ENCODE results near the gene SPATA25. TPM values are rescaled to one million over a fixed set of nuclear protein-coding genes. Genes with fewer than 3 reads are reported as not detected.

SPATA25 gene, protein sequence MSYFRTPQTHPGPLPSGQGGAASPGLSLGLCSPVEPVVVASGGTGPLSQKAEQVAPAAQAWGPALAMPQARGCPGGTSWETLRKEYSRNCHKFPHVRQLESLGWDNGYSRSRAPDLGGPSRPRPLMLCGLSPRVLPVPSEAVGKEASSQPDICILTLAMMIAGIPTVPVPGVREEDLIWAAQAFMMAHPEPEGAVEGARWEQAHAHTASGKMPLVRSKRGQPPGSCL
- 1.6 and 3.3 TPM in 2 replicates for total RNA-seq

DNA sequence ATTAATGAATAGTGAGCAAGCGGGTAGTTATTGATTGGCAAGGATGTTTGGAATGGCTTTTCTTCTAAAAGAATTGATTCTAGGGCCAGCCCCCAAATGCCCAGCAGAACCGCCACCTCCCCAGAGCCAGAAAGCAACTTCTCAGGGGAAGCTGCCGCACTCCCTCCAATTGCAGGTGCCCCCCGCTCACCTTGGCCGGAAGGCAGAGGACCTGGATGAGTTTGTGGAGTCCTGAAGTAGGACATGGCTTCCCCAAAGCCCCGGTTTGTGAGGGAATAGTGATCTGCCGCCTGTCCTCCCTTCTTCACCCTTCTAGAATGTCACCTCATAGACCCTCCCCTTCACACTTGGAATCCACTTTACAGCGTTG is at the start of gene SPATA25:
SPATA25 (minus strand) TSS at position 277 of the 370 bp plus-strand sequence; CDS start at position 245, 32 bp downstream.

DNA sequence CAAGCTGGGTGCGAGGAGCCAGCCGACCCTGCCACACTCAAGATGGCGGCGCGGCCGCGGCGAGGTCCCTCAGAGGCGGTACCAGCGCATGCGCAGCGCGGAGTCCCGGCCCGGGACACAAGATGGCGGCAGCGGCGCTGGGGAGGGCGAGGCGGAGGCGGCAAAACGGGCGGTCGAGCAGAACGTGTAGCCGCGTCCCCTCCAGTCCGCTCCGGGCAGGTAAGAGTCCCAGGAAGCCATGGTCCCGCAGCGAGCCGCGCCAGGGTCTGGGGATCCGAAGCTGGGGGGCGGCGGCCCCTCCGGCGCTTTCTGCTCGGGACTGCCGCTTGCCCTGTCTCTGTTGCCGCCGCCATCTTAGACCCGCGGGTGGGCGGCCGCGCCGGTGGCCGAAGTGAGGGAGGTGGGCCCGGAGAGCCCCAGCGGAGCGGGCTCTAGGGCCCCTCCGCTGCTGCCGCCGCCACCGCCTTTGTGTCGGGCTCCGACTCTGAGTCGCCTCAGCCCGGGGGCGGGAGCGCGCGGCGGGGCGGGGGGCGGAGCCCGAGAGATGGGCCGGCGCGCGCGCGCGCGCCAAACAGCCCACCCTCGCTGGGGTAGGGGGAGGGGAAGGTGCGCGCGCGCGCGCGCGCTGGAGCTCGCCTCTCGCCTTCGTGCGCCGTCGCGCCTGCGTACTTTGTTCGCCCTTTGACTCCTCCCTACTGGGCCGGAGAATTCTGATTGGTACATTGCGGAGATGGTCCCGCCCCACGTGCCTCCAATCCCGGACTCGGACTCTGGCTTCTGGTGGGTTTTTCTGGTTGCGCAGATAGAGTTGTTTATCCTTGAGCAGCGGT is 47.4 kb upstream of the SPATA25 start, which contains the start of gene PCIF1:
PCIF1 (plus strand) TSS at position 98 of the 830 bp plus-strand sequence. CDS start 4,317 bp downstream, outside the sequence.

DNA sequence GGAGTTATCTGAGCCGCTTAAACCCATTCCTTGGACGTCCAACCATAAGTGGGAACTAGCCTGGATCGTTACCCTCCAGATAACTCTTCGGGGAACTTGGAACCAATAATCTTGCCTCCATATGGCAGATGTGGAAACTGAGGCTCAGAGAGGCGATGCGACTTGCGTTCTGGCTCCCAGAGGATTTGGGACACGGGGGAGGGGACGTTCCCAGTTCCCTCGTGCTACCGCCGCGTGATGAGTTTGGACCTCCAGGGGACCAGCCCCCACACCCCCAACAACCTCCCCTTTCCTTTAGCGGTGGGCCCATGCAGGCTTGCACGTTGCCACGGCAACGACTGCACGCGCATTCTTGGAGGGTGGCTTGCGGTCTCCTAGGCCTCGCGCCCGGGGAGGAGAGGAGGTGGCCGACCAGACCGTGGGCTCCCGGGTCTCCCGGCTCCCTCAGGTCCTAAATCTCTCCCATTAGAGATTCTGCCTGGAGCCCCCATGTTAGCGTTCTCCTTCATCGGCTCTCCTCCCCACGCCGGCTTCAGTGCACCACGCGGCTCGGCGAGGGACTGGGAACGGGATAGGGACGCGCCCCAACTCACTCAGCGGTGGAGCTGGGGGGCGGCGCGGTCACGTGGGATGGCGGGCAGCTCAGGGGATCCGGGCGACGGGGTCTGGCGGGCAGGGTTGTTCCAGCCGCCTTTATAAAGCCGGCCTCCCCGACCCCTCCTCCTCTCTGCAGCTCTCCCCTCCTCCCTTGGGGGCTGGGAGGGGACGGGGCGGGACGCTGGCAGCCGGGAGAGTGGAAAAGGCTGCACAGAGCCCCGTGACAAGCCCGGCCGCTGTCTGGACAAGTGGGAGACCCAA is 24.3 kb upstream of the SPATA25 start, which contains the start of gene PLTP:
PLTP (minus strand) TSS at position 670 of the 858 bp plus-strand sequence. CDS start 703 bp downstream, outside the sequence.

DNA sequence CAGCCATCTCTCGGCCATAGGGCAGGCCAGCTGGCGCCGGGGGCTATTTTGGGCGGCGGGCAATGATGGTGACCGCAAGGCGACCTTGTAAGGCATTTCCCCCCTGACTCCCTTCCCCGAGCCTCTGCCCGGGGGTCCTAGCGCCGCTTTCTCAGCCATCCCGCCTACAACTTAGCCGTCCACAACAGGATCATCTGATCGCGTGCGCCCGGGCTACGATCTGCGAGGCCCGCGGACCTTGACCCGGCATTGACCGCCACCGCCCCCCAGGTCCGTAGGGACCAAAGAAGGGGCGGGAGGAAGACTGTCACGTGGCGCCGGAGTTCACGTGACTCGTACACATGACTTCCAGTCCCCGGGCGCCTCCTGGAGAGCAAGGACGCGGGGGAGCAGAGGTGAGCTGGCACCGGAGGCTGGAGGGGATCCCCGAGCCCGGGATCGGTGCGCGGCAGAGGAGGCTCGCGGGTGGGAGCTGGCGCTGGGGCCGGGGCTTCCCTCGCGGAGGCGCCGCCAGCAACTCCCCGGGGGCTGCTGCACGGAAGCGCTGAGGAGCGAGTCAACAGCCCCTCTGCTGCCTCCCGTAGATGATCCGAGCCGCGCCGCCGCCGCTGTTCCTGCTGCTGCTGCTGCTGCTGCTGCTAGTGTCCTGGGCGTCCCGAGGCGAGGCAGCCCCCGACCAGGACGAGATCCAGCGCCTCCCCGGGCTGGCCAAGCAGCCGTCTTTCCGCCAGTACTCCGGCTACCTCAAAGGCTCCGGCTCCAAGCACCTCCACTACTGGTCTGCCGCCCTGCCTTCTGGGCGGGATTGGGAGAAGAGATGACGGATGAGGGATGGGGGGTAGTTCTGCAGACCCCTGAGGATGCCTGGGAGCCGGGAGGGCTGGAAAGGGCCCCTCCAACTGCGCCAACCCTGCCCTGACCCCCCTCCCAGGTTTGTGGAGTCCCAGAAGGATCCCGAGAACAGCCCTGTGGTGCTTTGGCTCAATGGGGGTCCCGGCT is 3.9 kb upstream of the SPATA25 start, which contains the start of the genes CTSA and NEURL2:
CTSA (plus strand) TSS at position 351 of the 999 bp plus-strand sequence; CDS start at position 585, 234 bp downstream.
NEURL2 (minus strand) TSS at position 224 of the 999 bp plus-strand sequence; CDS start at position 7, 217 bp downstream.

DNA sequence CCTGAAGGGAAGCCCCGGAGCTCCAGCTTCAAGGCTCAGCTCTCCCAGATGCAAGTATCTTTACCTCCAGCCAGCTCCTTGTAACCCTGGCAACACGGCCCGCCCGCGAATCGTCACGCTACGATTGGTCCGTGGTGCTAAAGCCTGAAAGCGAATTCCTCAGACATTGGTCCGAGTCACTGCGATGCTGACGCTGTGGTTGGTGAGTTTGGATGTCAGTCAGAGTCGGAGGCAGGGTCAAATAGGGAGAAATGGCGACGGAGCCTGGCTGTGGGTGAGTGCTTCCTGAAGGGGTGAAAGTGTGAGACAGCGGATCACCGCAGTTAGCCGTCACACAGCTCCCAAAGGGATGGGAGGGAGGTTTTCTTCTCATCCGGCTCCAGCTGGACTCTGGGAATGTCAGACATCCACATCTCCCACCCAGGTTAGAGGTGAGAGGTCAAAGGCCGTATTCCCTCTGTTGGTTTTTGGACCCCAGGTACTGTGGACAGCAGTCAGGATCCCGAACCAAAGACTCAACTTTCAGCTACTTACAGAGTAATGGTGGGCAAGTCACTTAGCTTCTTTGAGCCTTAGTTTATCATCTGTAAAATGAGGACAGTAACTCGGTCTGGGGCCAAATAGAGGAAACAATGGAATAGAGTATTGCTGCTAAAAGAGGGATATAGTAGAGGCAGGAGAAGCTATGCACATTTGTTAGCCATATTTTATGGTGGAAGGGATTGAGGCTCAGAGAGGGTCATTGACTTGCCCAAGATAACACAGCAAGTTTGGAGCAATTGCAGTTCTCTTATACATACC is 6.2 kb downstream of the SPATA25 start, which contains the start of gene ZSWIM1:
ZSWIM1 (plus strand) TSS at position 240 of the 801 bp plus-strand sequence. CDS start 1,366 bp downstream, outside the sequence.

DNA sequence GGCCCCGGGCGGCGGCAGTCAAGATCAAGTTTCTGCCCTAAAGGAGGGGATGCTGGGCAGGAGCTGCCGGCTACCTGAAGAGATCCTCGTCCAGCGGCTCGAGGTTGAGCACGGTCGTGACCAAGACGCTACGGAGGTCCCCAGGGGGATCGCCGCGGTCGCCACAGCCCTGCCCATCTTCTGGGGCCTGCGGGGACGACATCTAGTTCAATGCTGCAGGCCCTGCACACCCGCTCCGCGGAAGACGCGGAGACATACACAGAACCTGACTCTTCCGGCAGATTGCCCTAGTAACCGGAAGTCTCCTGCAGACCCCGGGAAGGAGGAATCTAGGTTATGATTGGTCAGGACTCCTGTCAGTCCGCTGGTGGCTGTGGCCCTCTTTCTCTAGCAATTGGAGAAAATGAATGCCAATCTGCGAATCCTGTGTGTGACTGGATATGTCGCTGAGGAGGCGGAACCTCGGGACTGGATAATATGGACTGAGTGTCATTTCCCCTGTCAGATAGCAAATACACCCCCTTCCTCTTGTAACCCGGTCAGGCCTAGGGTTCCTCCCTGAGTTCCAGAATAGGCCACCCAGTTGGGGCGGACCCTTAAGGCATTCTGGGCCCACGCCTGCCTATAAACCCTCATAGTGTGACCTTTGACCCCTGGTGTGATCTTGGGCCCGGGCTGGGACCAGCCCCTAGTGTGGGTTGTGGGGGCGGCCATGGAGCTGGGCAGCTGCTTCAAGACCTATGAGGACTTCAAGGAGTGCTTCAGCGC is 30.1 kb downstream of the SPATA25 start, which contains the start of the genes ACOT8 and ZSWIM3:
ACOT8 (minus strand) TSS at position 279 of the 768 bp plus-strand sequence; CDS start at position 202, 77 bp downstream.
ZSWIM3 (plus strand) TSS at position 501 of the 768 bp plus-strand sequence; CDS start at position 713, 212 bp downstream.

Other genes with a start within 250 kb of the SPATA25 start
- gene WFDC11, start 217.4 kb downstream of the SPATA25 start, total RNA-seq = not detected in 2 replicates
- not detected in 2 replicates for gene WFDC13, start 185.6 kb downstream of the SPATA25 start, total RNA-seq
- gene WFDC10B, start 182.6 kb downstream of the SPATA25 start, total RNA-seq = not detected in 2 replicates
- gene SPINT4, start 165.3 kb downstream of the SPATA25 start, total RNA-seq = not detected in 2 replicates
- gene WFDC3, start 95.7 kb downstream of the SPATA25 start, total RNA-seq = 0.66 TPM in 1 of 2 replicates, not detected in the other
- 14.3 and 18.4 TPM in 2 replicates for gene DNTTIP1, start 95.7 kb downstream of the SPATA25 start, total RNA-seq
- 1.8 and 71.3 TPM in 2 replicates for gene UBE2C, start 75.0 kb downstream of the SPATA25 start, total RNA-seq
- 0.66 TPM in 1 of 2 replicates, not detected in the other for gene TNNC2, start 60.3 kb downstream of the SPATA25 start, total RNA-seq
- 51.2 and 79.3 TPM in 2 replicates for gene SNX21, start 53.8 kb downstream of the SPATA25 start, total RNA-seq
- 34.9 and 44.6 TPM in 2 replicates for gene ACOT8, start 30.2 kb downstream of the SPATA25 start, total RNA-seq
- 3.9 and 5.2 TPM in 2 replicates for gene ZSWIM3, start 30.0 kb downstream of the SPATA25 start, total RNA-seq
- 8.1 and 14.0 TPM in 2 replicates for gene ZSWIM1, start 6.4 kb downstream of the SPATA25 start, total RNA-seq
- 3.6 and 11.8 TPM in 2 replicates for gene NEURL2, start 3.6 kb upstream of the SPATA25 start, total RNA-seq
- gene CTSA, start 3.7 kb upstream of the SPATA25 start, total RNA-seq = 53.5 and 151 TPM in 2 replicates
- 14.6 and 77.5 TPM in 2 replicates for gene PLTP, start 24.5 kb upstream of the SPATA25 start, total RNA-seq
- 14.0 and 15.8 TPM in 2 replicates for gene PCIF1, start 47.1 kb upstream of the SPATA25 start, total RNA-seq
- gene ZNF335, start 84.6 kb upstream of the SPATA25 start, total RNA-seq = 16.9 and 32.6 TPM in 2 replicates
- 0.14 TPM in 1 of 2 replicates, not detected in the other for gene MMP9, start 121.3 kb upstream of the SPATA25 start, total RNA-seq
- gene SLC12A5, start 141.6 kb upstream of the SPATA25 start, total RNA-seq = under 0.01 TPM in 1 of 2 replicates, not detected in the other
- gene NCOA5, start 202.3 kb upstream of the SPATA25 start, total RNA-seq = 16.0 and 30.4 TPM in 2 replicates
- gene CD40, start 230.7 kb upstream of the SPATA25 start, total RNA-seq = 0.57 and 0.66 TPM in 2 replicates